Left ventricle myocardium superior (tissue), 1 donor: ENCODE data around the gene NAV3. TPM values are rescaled to one million over a fixed set of nuclear protein-coding genes. Genes with fewer than 3 reads are reported as not detected.

Experiments used
- ATAC-seq: fragments of 200-7000 bp; cut with Tn5 transposase; one replicate; pipeline ENCODE4 v1.9.1; 2020; ENCODE audit warnings: mild to moderate bottlenecking, moderate library complexity
- DNase-seq: peaks from one replicate; pipeline ENCODE4 v3.0.0-alpha.2; 2020
- intact Hi-C: fragments of 100-400 bp; cut with micrococcal nuclease; formaldehyde crosslinking; loops from one replicate; pipeline ENCODE4 v1.11.0; 2022
- long read RNA-seq: library from polyadenylated mRNA; unstranded; transcript quantifications from one replicate; pipeline ENCODE4 v2.0.0, GENCODE V29; 2021
- total RNA-seq: library from RNA; stranded (reverse); fragmentation: NEBNext Ultra II Directional; extraction: Animal tissue kit (Norgen Biotek cat#: 25700); gene quantifications from one replicate; pipeline ENCODE4 v1.2.1, GENCODE V29; 2021
- donor health status: DM: no; HTN: yes; CAD: no; lungs with severe emphysema.

NAV3 gene
- 3.3 TPM for total RNA-seq
- long read RNA-seq, partial matches to known transcripts, result 0 of 2 reads
- long read RNA-seq, other reads (novel, unspliced or antisense), result 2 of 2 reads

- intact Hi-C loops, result no loop called here
- DNase-seq (no peak), ATAC-seq (peak; percentile 78)
Measured at GRCh38 chr12:77830583-77831351, at the start of gene NAV3. Gene NAV3, plus strand, starts transcription at chr12:77830894. Its CDS starts 568 bp downstream, at chr12:77831462.

GRCh38 chr12:77782034-77782433, 48.7 kb upstream of the NAV3 start:
- ATAC-seq, result no peak
- intact Hi-C loops, result no loop called here
- DNase-seq, result no peak

GRCh38 chr12:77782766-77783165, 47.9 kb upstream of the NAV3 start:
- ATAC-seq, result no peak
- intact Hi-C loops, result no loop called here
- no peak for DNase-seq

- ATAC-seq (no peak), DNase-seq (no peak)
- intact Hi-C loops, result no loop called here
Measured at GRCh38 chr12:77785211-77785610, 45.5 kb upstream of the NAV3 start.

GRCh38 chr12:77786675-77787074, 44.0 kb upstream of the NAV3 start:
- no peak for DNase-seq
- no peak for ATAC-seq
- intact Hi-C loops, result no loop called here

- ATAC-seq, result no peak
- intact Hi-C loops, result no loop called here
Measured at GRCh38 chr12:77788231-77789168, 42.2 kb upstream of the NAV3 start.

GRCh38 chr12:77795699-77796098, 35.0 kb upstream of the NAV3 start:
- DNase-seq, result no peak
- intact Hi-C loops, result no loop called here
- ATAC-seq, result no peak

More at GRCh38 chr12:77788231-77789168, 42.2 kb upstream of the NAV3 start:
- no peak for DNase-seq

- ATAC-seq (no peak), DNase-seq (no peak)
- intact Hi-C loops, result no loop called here
Measured at GRCh38 chr12:77796775-77797174, 33.9 kb upstream of the NAV3 start.

GRCh38 chr12:77800501-77800900, 30.2 kb upstream of the NAV3 start:
- DNase-seq (no peak), ATAC-seq (no peak)
- intact Hi-C loops, result no loop called here

- intact Hi-C loops, result no loop called here
- DNase-seq, result no peak
- ATAC-seq, result no peak
Measured at GRCh38 chr12:77808534-77808933, 22.2 kb upstream of the NAV3 start.

GRCh38 chr12:77813558-77813957, 17.1 kb upstream of the NAV3 start:
- ATAC-seq (no peak), DNase-seq (no peak)
- intact Hi-C loops, result no loop called here

GRCh38 chr12:77814386-77814785, 16.3 kb upstream of the NAV3 start:
- ATAC-seq, result no peak
- no peak for DNase-seq
- intact Hi-C loops, result no loop called here

- intact Hi-C loops, result no loop called here
- ATAC-seq, result no peak
- no peak for DNase-seq
Measured at GRCh38 chr12:77816196-77816595, 14.5 kb upstream of the NAV3 start.

- ATAC-seq (no peak), DNase-seq (no peak)
- intact Hi-C loops, result no loop called here
Measured at GRCh38 chr12:77817276-77817675, 13.4 kb upstream of the NAV3 start.

GRCh38 chr12:77818351-77818750, 12.3 kb upstream of the NAV3 start:
- ATAC-seq (no peak), DNase-seq (no peak)
- intact Hi-C loops, result no loop called here

GRCh38 chr12:77821699-77822203, 8.9 kb upstream of the NAV3 start:
- intact Hi-C loops, result no loop called here
- DNase-seq (no peak), ATAC-seq (no peak)

GRCh38 chr12:77833329-77833728, 2.6 kb downstream of the NAV3 start:
- intact Hi-C loops, result no loop called here
- DNase-seq, result peak; percentile 27

GRCh38 chr12:77834618-77835017, 3.9 kb downstream of the NAV3 start:
- DNase-seq (no peak), ATAC-seq (no peak)
- intact Hi-C loops, result no loop called here

More at GRCh38 chr12:77833329-77833728, 2.6 kb downstream of the NAV3 start:
- peak; percentile 40 for ATAC-seq

- ATAC-seq (peak; percentile 25), DNase-seq (no peak)
- intact Hi-C loops, result no loop called here
Measured at GRCh38 chr12:77835969-77836368, 5.3 kb downstream of the NAV3 start.

- DNase-seq (peak; percentile 65), ATAC-seq (peak; percentile 93)
- intact Hi-C loops, result no loop called here
Measured at GRCh38 chr12:77837876-77838291, 7.2 kb downstream of the NAV3 start.
